HEK293 (cell line): ENCODE results near the gene TBC1D22A.

Source experiments
- CTCF ChIA-PET: fragments of 350-600 bp; formaldehyde crosslinking; extraction: SDS; loops from one replicate; lab custom pipeline; 2021; ENCODE audit warnings: antibody characterized with exemption; lab: Yijun Ruan, JAX
- POLR2A ChIA-PET: fragments of 300-600 bp; formaldehyde crosslinking; extraction: SDS; loops from one replicate; lab custom pipeline; 2020; ENCODE audit warnings: antibody characterized with exemption, inconsistent platforms; lab: Yijun Ruan, JAX
- H3K27ac ChIP-seq: fragments of 200-500 bp; sonication (Bioruptor generic); 2 replicates; pipeline ENCODE4 v1.5.1; 2014; ENCODE audit warnings: low read depth, low read length, control low read depth, inconsistent platforms; ENCODE audit errors: extremely low read depth
- H3K36me3 ChIP-seq, 2 experiments: fragments of 200-500 bp in 1 of 2; sonication (Bioruptor generic) in 1 of 2; 1 replicate in 1 of 2; 2 replicates in 1 of 2; pipeline ENCODE4 v1.5.1; 2014 to 2017; ENCODE audit warnings: inconsistent platforms in 2 of 2, low read length in 2 of 2; ENCODE audit not compliant: control insufficient read depth in 2 of 2, insufficient read depth in 1 of 2
- H3K4me1 ChIP-seq: fragments of 200-500 bp; sonication (Bioruptor generic); 2 replicates; pipeline ENCODE4 v1.5.1; 2014; ENCODE audit warnings: mild to moderate bottlenecking, low read length, inconsistent platforms; ENCODE audit not compliant: control insufficient read depth, insufficient read depth
- H3K4me3 ChIP-seq: 2 replicates; pipeline ENCODE4 v1.5.1; 2011; ENCODE audit warnings: low read depth, mild to moderate bottlenecking, control low read depth, low read length, moderate library complexity
- H3K9me3 ChIP-seq: fragments of 200-500 bp; sonication (Bioruptor generic); 2 replicates; pipeline ENCODE4 v1.5.1; 2014; ENCODE audit warnings: low read depth, low read length, inconsistent platforms; ENCODE audit not compliant: control insufficient read depth, insufficient read depth
- KLF1 ChIP-seq: fragments of 450-650 bp; formaldehyde crosslinking; IDR thresholded peaks from 2 replicates; pipeline ENCODE4 v1.5.1; 2016; ENCODE audit warnings: missing biosample characterization, missing genetic modification characterization
- SALL2 ChIP-seq: fragments of 450-650 bp; formaldehyde crosslinking; IDR thresholded peaks from 2 replicates; pipeline ENCODE4 v1.5.0; 2017; ENCODE audit warnings: missing biosample characterization, mild to moderate bottlenecking, missing genetic modification characterization, borderline replicate concordance
- SETDB1 ChIP-seq: IDR thresholded peaks from one replicate; pipeline ENCODE4 v1.6.1; 2017; ENCODE audit warnings: mild to moderate bottlenecking, low read length, moderate library complexity, mixed read lengths; ENCODE audit not compliant: insufficient read length
- SP2 ChIP-seq: fragments of 450-650 bp; formaldehyde crosslinking; IDR thresholded peaks from 2 replicates; pipeline ENCODE4 v1.5.1; 2016; ENCODE audit warnings: missing biosample characterization, missing genetic modification characterization
- ZBTB21 ChIP-seq: fragments of 450-650 bp; formaldehyde crosslinking; IDR thresholded peaks from 2 replicates; pipeline ENCODE4 v1.5.1; 2017; ENCODE audit warnings: missing biosample characterization, missing genetic modification characterization
- ZFP37 ChIP-seq: fragments of 450-650 bp; formaldehyde crosslinking; IDR thresholded peaks from 2 replicates; pipeline ENCODE4 v1.5.1; 2016; ENCODE audit warnings: missing biosample characterization, missing genetic modification characterization
- ZFP41 ChIP-seq: fragments of 450-650 bp; formaldehyde crosslinking; IDR thresholded peaks from 2 replicates; pipeline ENCODE4 v1.5.1; 2016; ENCODE audit warnings: missing biosample characterization, missing genetic modification characterization, borderline replicate concordance
- ZNF112 ChIP-seq: fragments of 450-650 bp; formaldehyde crosslinking; IDR thresholded peaks from 2 replicates; pipeline ENCODE4 v1.5.0; 2017; ENCODE audit warnings: missing biosample characterization, missing genetic modification characterization
- ZNF114 ChIP-seq: fragments of 450-650 bp; formaldehyde crosslinking; IDR thresholded peaks from 2 replicates; pipeline ENCODE4 v1.5.0; 2017; ENCODE audit warnings: missing biosample characterization, missing genetic modification characterization
- ZNF175 ChIP-seq: fragments of 450-650 bp; formaldehyde crosslinking; IDR thresholded peaks from 2 replicates; pipeline ENCODE4 v1.5.1; 2016; ENCODE audit warnings: missing biosample characterization, missing genetic modification characterization
- ZNF239 ChIP-seq: fragments of 450-650 bp; formaldehyde crosslinking; IDR thresholded peaks from 2 replicates; pipeline ENCODE4 v1.5.1; 2016; ENCODE audit warnings: missing biosample characterization, missing genetic modification characterization
- ZNF248 ChIP-seq: fragments of 450-650 bp; formaldehyde crosslinking; IDR thresholded peaks from 2 replicates; pipeline ENCODE4 v1.5.1; 2017; ENCODE audit warnings: missing biosample characterization, missing genetic modification characterization
- ZNF292 ChIP-seq: fragments of 450-650 bp; formaldehyde crosslinking; IDR thresholded peaks from 2 replicates; pipeline ENCODE4 v1.5.1; 2016; ENCODE audit warnings: low read depth, missing biosample characterization, missing genetic modification characterization, borderline replicate concordance
- ZNF311 ChIP-seq: fragments of 450-650 bp; formaldehyde crosslinking; IDR thresholded peaks from 2 replicates; pipeline ENCODE4 v1.5.1; 2017; ENCODE audit warnings: missing biosample characterization, missing genetic modification characterization, borderline replicate concordance
- ZNF37A ChIP-seq: fragments of 450-650 bp; IDR thresholded peaks from 2 replicates; pipeline ENCODE4 v1.5.1; 2018; ENCODE audit warnings: missing biosample characterization, missing genetic modification characterization
- ZNF423 ChIP-seq: fragments of 450-650 bp; formaldehyde crosslinking; IDR thresholded peaks from 2 replicates; pipeline ENCODE4 v1.5.1; 2016; ENCODE audit warnings: missing biosample characterization, missing genetic modification characterization
- ZNF426 ChIP-seq: fragments of 450-650 bp; formaldehyde crosslinking; IDR thresholded peaks from 2 replicates; pipeline ENCODE4 v1.5.1; 2017; ENCODE audit warnings: missing biosample characterization, missing genetic modification characterization, mild to moderate bottlenecking, inconsistent platforms, moderate library complexity
- ZNF510 ChIP-seq: fragments of 450-650 bp; formaldehyde crosslinking; IDR thresholded peaks from 2 replicates; pipeline ENCODE4 v1.5.1; 2018; ENCODE audit warnings: mild to moderate bottlenecking, missing genetic modification characterization, missing biosample characterization; ENCODE audit not compliant: insufficient replicate concordance
- ZNF561 ChIP-seq: fragments of 450-650 bp; IDR thresholded peaks from 2 replicates; pipeline ENCODE4 v1.5.1; 2018; ENCODE audit warnings: missing biosample characterization, missing genetic modification characterization, borderline replicate concordance
- ZNF596 ChIP-seq: fragments of 450-650 bp; IDR thresholded peaks from 2 replicates; pipeline ENCODE4 v1.5.0; 2018; ENCODE audit warnings: missing biosample characterization, mild to moderate bottlenecking, missing genetic modification characterization, moderate library complexity
- ZNF747 ChIP-seq: fragments of 450-650 bp; formaldehyde crosslinking; IDR thresholded peaks from 2 replicates; pipeline ENCODE4 v1.5.1; 2016; ENCODE audit warnings: missing biosample characterization, missing genetic modification characterization
- ZNF776 ChIP-seq: fragments of 450-650 bp; formaldehyde crosslinking; IDR thresholded peaks from 2 replicates; pipeline ENCODE4 v1.5.0; 2017; ENCODE audit warnings: missing biosample characterization, missing genetic modification characterization, borderline replicate concordance
- TF ChIP-seq, protein P1 (sequence below): fragments of 450-650 bp; formaldehyde crosslinking; IDR thresholded peaks from 2 replicates; pipeline ENCODE4 v1.5.1; 2016; ENCODE audit warnings: missing biosample characterization, missing genetic modification characterization
- TF ChIP-seq, protein P2 (sequence below): fragments of 450-650 bp; formaldehyde crosslinking; IDR thresholded peaks from 2 replicates; pipeline ENCODE4 v1.5.1; 2016; ENCODE audit warnings: missing biosample characterization, missing genetic modification characterization
- TF ChIP-seq, protein P3 (sequence below): fragments of 450-650 bp; formaldehyde crosslinking; IDR thresholded peaks from 2 replicates; pipeline ENCODE4 v1.5.1; 2017; ENCODE audit warnings: missing biosample characterization, mild to moderate bottlenecking, missing genetic modification characterization, moderate library complexity
- TF ChIP-seq, protein P4 (sequence below): fragments of 450-650 bp; IDR thresholded peaks from 2 replicates; pipeline ENCODE4 v1.5.1; 2018; ENCODE audit warnings: missing biosample characterization, missing genetic modification characterization
- TF ChIP-seq, protein P5 (sequence below): fragments of 450-650 bp; formaldehyde crosslinking; optimal IDR thresholded peaks from 2 replicates; pipeline ENCODE3; 2016; ENCODE audit warnings: missing biosample characterization, mild to moderate bottlenecking, missing genetic modification characterization
- TF ChIP-seq, protein P6 (sequence below): fragments of 450-650 bp; formaldehyde crosslinking; IDR thresholded peaks from 2 replicates; pipeline ENCODE4 v1.5.1; 2016; ENCODE audit warnings: missing biosample characterization, missing genetic modification characterization
- TF ChIP-seq, protein P7 (sequence below): fragments of 450-650 bp; formaldehyde crosslinking; IDR thresholded peaks from 2 replicates; pipeline ENCODE4 v1.5.1; 2016; ENCODE audit warnings: missing biosample characterization, missing genetic modification characterization

TBC1D22A gene

DNA sequence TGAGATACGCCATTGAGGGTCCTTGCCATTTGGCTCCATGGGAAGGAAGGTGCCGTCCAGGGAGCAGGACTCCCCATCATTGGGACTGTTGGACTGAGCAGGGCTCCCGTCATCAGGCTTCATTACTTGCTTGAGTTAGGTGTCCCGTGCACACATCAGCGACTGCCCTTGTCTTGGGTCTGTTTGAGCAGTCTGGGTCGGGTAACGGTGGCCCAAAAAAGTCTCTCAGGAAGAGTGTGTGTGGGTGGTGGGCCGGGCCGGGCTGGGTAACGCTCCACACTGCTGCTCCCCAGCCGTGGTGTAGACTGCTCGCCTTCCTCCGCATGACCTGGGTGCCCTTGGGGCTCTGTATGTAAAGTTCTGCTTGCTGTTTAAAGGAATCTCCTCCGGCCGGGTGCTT is 293.5 kb downstream of the TBC1D22A start:
- POLR2A ChIA-PET, result no interaction called here
- H3K27ac ChIP-seq, result no peak overlapping the region
- no peaks in the 10 kb centered on the region for H3K9me3 ChIP-seq
- TF ChIP-seq ZNF248 (no peak), SETDB1 (no peak), ZNF426 (tag by site-specific recombination) (no peak), ZFP41 (tag by site-specific recombination) (no peak), ZNF776 (tag by site-specific recombination) (no peak), ZNF596 (no peak), ZBTB21 (no peak), ZNF747 (tag by site-specific recombination) (no peak), KLF1 (tag by site-specific recombination) (no peak), ZNF510 (tag by site-specific recombination) (no peak), ZNF37A (tag by site-specific recombination) (no peak), ZFP37 (no peak), SP2 (tag by site-specific recombination) (no peak), ZNF561 (tag by site-specific recombination) (no peak), ZNF112 (tag by site-specific recombination) (no peak), ZNF292 (tag by site-specific recombination) (no peak), ZNF423 (tag by site-specific recombination) (no peak)
- TF ChIP-seq, protein P1, sequence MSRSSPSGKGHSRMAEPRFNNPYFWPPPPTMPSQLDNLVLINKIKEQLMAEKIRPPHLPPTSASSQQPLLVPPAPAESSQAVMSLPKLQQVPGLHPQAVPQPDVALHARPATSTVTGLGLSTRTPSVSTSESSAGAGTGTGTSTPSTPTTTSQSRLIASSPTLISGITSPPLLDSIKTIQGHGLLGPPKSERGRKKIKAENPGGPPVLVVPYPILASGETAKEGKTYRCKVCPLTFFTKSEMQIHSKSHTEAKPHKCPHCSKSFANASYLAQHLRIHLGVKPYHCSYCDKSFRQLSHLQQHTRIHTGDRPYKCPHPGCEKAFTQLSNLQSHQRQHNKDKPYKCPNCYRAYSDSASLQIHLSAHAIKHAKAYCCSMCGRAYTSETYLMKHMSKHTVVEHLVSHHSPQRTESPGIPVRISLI, result no peak
- TF ChIP-seq, protein P2, sequence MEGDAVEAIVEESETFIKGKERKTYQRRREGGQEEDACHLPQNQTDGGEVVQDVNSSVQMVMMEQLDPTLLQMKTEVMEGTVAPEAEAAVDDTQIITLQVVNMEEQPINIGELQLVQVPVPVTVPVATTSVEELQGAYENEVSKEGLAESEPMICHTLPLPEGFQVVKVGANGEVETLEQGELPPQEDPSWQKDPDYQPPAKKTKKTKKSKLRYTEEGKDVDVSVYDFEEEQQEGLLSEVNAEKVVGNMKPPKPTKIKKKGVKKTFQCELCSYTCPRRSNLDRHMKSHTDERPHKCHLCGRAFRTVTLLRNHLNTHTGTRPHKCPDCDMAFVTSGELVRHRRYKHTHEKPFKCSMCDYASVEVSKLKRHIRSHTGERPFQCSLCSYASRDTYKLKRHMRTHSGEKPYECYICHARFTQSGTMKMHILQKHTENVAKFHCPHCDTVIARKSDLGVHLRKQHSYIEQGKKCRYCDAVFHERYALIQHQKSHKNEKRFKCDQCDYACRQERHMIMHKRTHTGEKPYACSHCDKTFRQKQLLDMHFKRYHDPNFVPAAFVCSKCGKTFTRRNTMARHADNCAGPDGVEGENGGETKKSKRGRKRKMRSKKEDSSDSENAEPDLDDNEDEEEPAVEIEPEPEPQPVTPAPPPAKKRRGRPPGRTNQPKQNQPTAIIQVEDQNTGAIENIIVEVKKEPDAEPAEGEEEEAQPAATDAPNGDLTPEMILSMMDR (tag by site-specific recombination), result no peak
- TF ChIP-seq, protein P3, sequence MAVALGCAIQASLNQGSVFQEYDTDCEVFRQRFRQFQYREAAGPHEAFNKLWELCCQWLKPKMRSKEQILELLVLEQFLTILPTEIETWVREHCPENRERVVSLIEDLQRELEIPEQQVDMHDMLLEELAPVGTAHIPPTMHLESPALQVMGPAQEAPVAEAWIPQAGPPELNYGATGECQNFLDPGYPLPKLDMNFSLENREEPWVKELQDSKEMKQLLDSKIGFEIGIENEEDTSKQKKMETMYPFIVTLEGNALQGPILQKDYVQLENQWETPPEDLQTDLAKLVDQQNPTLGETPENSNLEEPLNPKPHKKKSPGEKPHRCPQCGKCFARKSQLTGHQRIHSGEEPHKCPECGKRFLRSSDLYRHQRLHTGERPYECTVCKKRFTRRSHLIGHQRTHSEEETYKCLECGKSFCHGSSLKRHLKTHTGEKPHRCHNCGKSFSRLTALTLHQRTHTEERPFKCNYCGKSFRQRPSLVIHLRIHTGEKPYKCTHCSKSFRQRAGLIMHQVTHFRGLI, result no peak
- no peaks in the 10 kb centered on the region for H3K36me3 ChIP-seq
- CTCF ChIA-PET, result no interaction called here
- H3K4me1 ChIP-seq, result 0 out of 2 replicates have a peak, but pooled peaks cover 4% of the 10 kb centered on the region
- H3K4me3 ChIP-seq, result no peak overlapping the region

DNA sequence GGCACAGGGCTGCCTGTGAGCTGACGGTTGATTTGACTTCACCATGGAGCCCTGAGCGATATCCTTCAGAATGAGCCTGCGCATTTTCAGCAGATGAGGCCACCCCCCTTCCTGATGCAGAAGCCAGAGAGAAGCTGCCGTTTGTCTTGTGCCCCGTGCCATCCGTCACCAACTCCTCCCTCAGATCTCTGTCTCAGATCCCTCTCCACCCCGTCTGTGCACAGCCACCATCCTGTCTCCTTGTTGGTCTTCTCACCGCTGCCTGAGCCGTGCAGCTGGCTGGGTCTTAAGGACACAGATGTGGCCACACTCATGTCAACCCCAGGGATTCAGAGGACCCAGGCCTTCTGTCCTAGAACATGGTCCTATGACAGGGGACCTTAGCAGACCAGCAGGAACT is 293.9 kb downstream of the TBC1D22A start:
- ChIA-PET POLR2A (no interaction called here), CTCF (interaction anchor here (0.6 kb wide), 1 partner anchor 157 kb away, joined by 4 read pairs; no protein-coding TSS in a partner anchor)
- Histone ChIP-seq H3K4me3 (no peak overlapping the region), H3K27ac (no peak overlapping the region), H3K36me3 (peaks cover 0 to 3% of the 10 kb centered on the region in 2 experiments; a peak in 1 of 3 replicates), H3K9me3 (no peaks in the 10 kb centered on the region), H3K4me1 (0 out of 2 replicates have a peak, but pooled peaks cover 4% of the 10 kb centered on the region)
- TF ChIP-seq, protein P4, sequence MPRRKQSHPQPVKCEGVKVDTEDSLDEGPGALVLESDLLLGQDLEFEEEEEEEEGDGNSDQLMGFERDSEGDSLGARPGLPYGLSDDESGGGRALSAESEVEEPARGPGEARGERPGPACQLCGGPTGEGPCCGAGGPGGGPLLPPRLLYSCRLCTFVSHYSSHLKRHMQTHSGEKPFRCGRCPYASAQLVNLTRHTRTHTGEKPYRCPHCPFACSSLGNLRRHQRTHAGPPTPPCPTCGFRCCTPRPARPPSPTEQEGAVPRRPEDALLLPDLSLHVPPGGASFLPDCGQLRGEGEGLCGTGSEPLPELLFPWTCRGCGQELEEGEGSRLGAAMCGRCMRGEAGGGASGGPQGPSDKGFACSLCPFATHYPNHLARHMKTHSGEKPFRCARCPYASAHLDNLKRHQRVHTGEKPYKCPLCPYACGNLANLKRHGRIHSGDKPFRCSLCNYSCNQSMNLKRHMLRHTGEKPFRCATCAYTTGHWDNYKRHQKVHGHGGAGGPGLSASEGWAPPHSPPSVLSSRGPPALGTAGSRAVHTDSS, result no peak
- TF ChIP-seq ZNF239 (tag by site-specific recombination), result no peak
- TF ChIP-seq, protein P5, sequence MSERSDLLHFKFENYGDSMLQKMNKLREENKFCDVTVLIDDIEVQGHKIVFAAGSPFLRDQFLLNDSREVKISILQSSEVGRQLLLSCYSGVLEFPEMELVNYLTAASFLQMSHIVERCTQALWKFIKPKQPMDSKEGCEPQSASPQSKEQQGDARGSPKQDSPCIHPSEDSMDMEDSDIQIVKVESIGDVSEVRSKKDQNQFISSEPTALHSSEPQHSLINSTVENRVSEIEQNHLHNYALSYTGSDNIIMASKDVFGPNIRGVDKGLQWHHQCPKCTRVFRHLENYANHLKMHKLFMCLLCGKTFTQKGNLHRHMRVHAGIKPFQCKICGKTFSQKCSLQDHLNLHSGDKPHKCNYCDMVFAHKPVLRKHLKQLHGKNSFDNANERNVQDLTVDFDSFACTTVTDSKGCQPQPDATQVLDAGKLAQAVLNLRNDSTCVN (tag by site-specific recombination), result no peak
- no peak for TF ChIP-seq ZNF311
- TF ChIP-seq, protein P6, sequence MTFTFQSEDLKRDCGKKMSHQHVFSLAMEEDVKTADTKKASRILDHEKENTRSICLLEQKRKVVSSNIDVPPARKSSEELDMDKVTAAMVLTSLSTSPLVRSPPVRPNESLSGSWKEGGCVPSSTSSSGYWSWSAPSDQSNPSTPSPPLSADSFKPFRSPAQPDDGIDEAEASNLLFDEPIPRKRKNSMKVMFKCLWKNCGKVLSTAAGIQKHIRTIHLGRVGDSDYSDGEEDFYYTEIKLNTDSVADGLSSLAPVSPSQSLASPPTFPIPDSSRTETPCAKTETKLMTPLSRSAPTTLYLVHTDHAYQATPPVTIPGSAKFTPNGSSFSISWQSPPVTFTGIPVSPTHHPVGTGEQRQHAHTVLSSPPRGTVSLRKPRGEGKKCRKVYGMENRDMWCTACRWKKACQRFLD (tag by site-specific recombination), result no peak
- no peak for TF ChIP-seq SALL2 (tag by site-specific recombination)
- no peak for TF ChIP-seq ZNF175 (tag by site-specific recombination)
- TF ChIP-seq, protein P7, sequence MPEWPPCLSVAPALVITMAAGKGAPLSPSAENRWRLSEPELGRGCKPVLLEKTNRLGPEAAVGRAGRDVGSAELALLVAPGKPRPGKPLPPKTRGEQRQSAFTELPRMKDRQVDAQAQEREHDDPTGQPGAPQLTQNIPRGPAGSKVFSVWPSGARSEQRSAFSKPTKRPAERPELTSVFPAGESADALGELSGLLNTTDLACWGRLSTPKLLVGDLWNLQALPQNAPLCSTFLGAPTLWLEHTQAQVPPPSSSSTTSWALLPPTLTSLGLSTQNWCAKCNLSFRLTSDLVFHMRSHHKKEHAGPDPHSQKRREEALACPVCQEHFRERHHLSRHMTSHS (tag by site-specific recombination), result no peak
- no peak for TF ChIP-seq ZNF114 (tag by site-specific recombination)
